HCT116 (cell line): Measurements from ENCODE around the gene SVIP. TPM values are rescaled to one million over a fixed set of nuclear protein-coding genes. Genes with fewer than 3 reads are reported as not detected.

Experiments
- ATAC-seq: fragments of 200-7000 bp; cut with Tn5 transposase; 2 replicates; pipeline ENCODE4 v1.9.1; 2020; ENCODE audit warnings: mild to moderate bottlenecking, moderate library complexity
- BruUV-seq: library from RNA; stranded (reverse); fragments of 400-500 nt; replicated peaks from 2 replicates; lab custom pipeline; 2021; lab: Mats Ljungman, UMichigan
- CTCF ChIA-PET: fragments of 300-600 bp; sonication (Branson Sonifier 250); formaldehyde crosslinking; loops from one replicate; lab custom pipeline; 2021; ENCODE audit warnings: antibody characterized with exemption; lab: Charles Lee
- POLR2A ChIA-PET: fragments of 300-600, 350-600 bp; sonication (Branson Sonifier 250); formaldehyde crosslinking; loops from one replicate; lab custom pipeline; 2021; ENCODE audit warnings: antibody characterized with exemption; lab: Charles Lee
- RAD21 ChIA-PET, 2 experiments: fragments of 300-600 bp; sonication (Branson Sonifier 250); formaldehyde crosslinking; loops; one replicate each; lab custom pipeline; 2023; ENCODE audit warnings: low total read pairs in 2 of 2; ENCODE audit not compliant: uncharacterized antibody in 2 of 2, unreplicated experiment in 2 of 2, low non-redundant PET in 1 of 2; lab: Charles Lee
- DNase-seq: peaks from one replicate; pipeline ENCODE4 v3.0.0-alpha.2; 2010; ENCODE audit warnings: low read depth, low spot score
- H2AFZ ChIP-seq: fragments of 200-600 bp; shearing (Covaris generic), sonication (generic); 2 replicates; pipeline ENCODE4 v1.6.1; 2017; ENCODE audit warnings: low read depth, mixed run types, mixed read lengths, antibody characterized with exemption, low read length; ENCODE audit not compliant: poor library complexity, severe bottlenecking
- H3K27ac ChIP-seq: 2 replicates; pipeline ENCODE4 v1.5.1; 2012; ENCODE audit warnings: low read depth, low read length
- H3K27me3 ChIP-seq: fragments of 200-600 bp; sonication (generic); 2 replicates; pipeline ENCODE4 v1.6.1; 2016; ENCODE audit warnings: mixed run types, low read length, mixed read lengths; ENCODE audit not compliant: insufficient read depth
- H3K36me3 ChIP-seq, 2 experiments: fragments of 200-500 bp in 1 of 2; fragments of 200-600 bp in 1 of 2; sonication (Bioruptor generic) in 1 of 2; sonication (generic) in 1 of 2; 2 replicates each; pipeline versions ENCODE4 v1.5.1 to v1.6.1; 2014 to 2016; ENCODE audit warnings: low read length in 2 of 2, inconsistent platforms in 1 of 2, mixed read lengths in 1 of 2, mixed run types in 1 of 2; ENCODE audit not compliant: insufficient read depth in 2 of 2, control insufficient read depth in 1 of 2
- H3K4me1 ChIP-seq, 2 experiments: fragments of 200-600 bp in 1 of 2; sonication (generic) in 1 of 2; 2 replicates each; pipeline versions ENCODE4 v1.5.1 to v1.6.1; 2012 to 2017; ENCODE audit warnings: low read length in 2 of 2, inconsistent platforms in 1 of 2, mild to moderate bottlenecking in 1 of 2, mixed read lengths in 1 of 2, mixed run types in 1 of 2, moderate library complexity in 1 of 2; ENCODE audit not compliant: insufficient read depth in 2 of 2, control insufficient read depth in 1 of 2
- H3K4me2 ChIP-seq: fragments of 200-600 bp; sonication (generic); 2 replicates; pipeline ENCODE4 v1.6.1; 2017; ENCODE audit warnings: mixed run types, low read length, mixed read lengths
- H3K4me3 ChIP-seq, 2 experiments: fragments of 200-600 bp in 1 of 2; sonication (generic) in 1 of 2; replicated peaks in 1 of 2; 2 replicates each; pipeline ENCODE4 v1.5.1; 2011 to 2016; ENCODE audit warnings: low read length in 2 of 2, control low read depth in 1 of 2, low read depth in 1 of 2, mild to moderate bottlenecking in 1 of 2, mixed read lengths in 1 of 2, mixed run types in 1 of 2
- H3K79me2 ChIP-seq: fragments of 200-600 bp; sonication (generic); 2 replicates; pipeline ENCODE4 v1.6.1; 2017; ENCODE audit warnings: mild to moderate bottlenecking, mixed run types, low read length, moderate library complexity, mixed read lengths; ENCODE audit not compliant: insufficient read depth
- H3K9ac ChIP-seq: fragments of 200-600 bp; sonication (generic); 2 replicates; pipeline ENCODE4 v1.6.1; 2016; ENCODE audit warnings: low read length, mixed read lengths
- H3K9me2 ChIP-seq: fragments of 200-600 bp; sonication (generic), shearing (Covaris generic); 2 replicates; pipeline ENCODE4 v1.6.1; 2017; ENCODE audit warnings: mixed run types, mild to moderate bottlenecking, moderate library complexity; ENCODE audit not compliant: insufficient read depth
- H3K9me3 ChIP-seq, 2 experiments: fragments of 200-500 bp in 1 of 2; fragments of 200-600 bp in 1 of 2; sonication (Bioruptor generic) in 1 of 2; sonication (generic) in 1 of 2; 2 replicates each; pipeline ENCODE4 v1.6.1; 2014 to 2017; ENCODE audit warnings: low read length in 2 of 2, mixed read lengths in 2 of 2, inconsistent platforms in 1 of 2, low read depth in 1 of 2, mild to moderate bottlenecking in 1 of 2, mixed run types in 1 of 2, moderate library complexity in 1 of 2; ENCODE audit not compliant: control insufficient read depth in 1 of 2, insufficient read depth in 1 of 2
- H4K20me1 ChIP-seq: fragments of 200-600 bp; sonication (generic), shearing (Covaris generic); 2 replicates; pipeline ENCODE4 v1.6.1; 2017; ENCODE audit warnings: mixed run types, mild to moderate bottlenecking, moderate library complexity; ENCODE audit not compliant: insufficient read depth
- CBX3 ChIP-seq: IDR thresholded peaks from 2 replicates; pipeline ENCODE4 v1.6.1; 2012; ENCODE audit warnings: low read depth
- EGR1 ChIP-seq: IDR thresholded peaks from 2 replicates; pipeline ENCODE4 v1.6.1; 2012; ENCODE audit warnings: low read depth
- ELF1 ChIP-seq: IDR thresholded peaks from 2 replicates; pipeline ENCODE4 v1.6.1; 2012; ENCODE audit warnings: low read depth, borderline replicate concordance
- EZH2 ChIP-seq: fragments of 200-600 bp; sonication (generic); IDR thresholded peaks from 2 replicates; pipeline ENCODE4 v1.6.1; 2017; ENCODE audit warnings: antibody characterized with exemption, mixed run types
- EZH2phosphoT487 ChIP-seq: fragments of 200-600 bp; IDR thresholded peaks from 2 replicates; pipeline ENCODE4 v1.6.1; 2018; ENCODE audit warnings: antibody characterized with exemption, borderline replicate concordance
- FOSL1 ChIP-seq: IDR thresholded peaks from 2 replicates; pipeline ENCODE4 v1.6.1; 2012; ENCODE audit warnings: low read depth
- JUND ChIP-seq: IDR thresholded peaks from 2 replicates; pipeline ENCODE4 v1.6.1; 2012
- POLR2A ChIP-seq: IDR thresholded peaks from 2 replicates; pipeline ENCODE4 v1.7.0; 2011; ENCODE audit warnings: borderline replicate concordance; ENCODE audit not compliant: insufficient read depth, insufficient read length; ENCODE audit errors: extremely low read depth
- POLR2AphosphoS5 ChIP-seq: IDR thresholded peaks from 2 replicates; pipeline ENCODE4 v1.6.1; 2011; ENCODE audit warnings: mild to moderate bottlenecking, low read depth, low read length, moderate library complexity
- RAD21 ChIP-seq: IDR thresholded peaks from 2 replicates; pipeline ENCODE4 v1.6.1; 2012; ENCODE audit warnings: low read depth, mild to moderate bottlenecking
- SRF ChIP-seq: IDR thresholded peaks from 2 replicates; pipeline ENCODE4 v1.6.1; 2012; ENCODE audit warnings: low read depth
- TCF7L2 ChIP-seq: IDR thresholded peaks from 2 replicates; pipeline ENCODE4 v1.7.0; 2011; ENCODE audit warnings: borderline replicate concordance, inconsistent platforms; ENCODE audit not compliant: insufficient read depth, insufficient read length; ENCODE audit errors: extremely low read depth
- ZFX ChIP-seq: fragments of 450-650 bp; IDR thresholded peaks from 2 replicates; pipeline ENCODE4 v1.6.1; 2017
- ZNF274 ChIP-seq: fragments of 200-500 bp; sonication (Bioruptor generic); IDR thresholded peaks from 2 replicates; pipeline ENCODE4 v1.6.1; 2014; ENCODE audit warnings: mild to moderate bottlenecking, low read depth, low read length, inconsistent platforms
- intact Hi-C: fragments of 100-400 bp; cut with micrococcal nuclease; formaldehyde crosslinking; loops from 2 replicates; pipeline ENCODE4 v1.10.0; 2022
- total RNA-seq: library from RNA; stranded (reverse); gene quantifications from one replicate; pipeline ENCODE4 v1.2.1, GENCODE V29; 2021; ENCODE audit not compliant: unreplicated experiment
- TF ChIP-seq, protein P1 (sequence below): IDR thresholded peaks from 2 replicates; pipeline ENCODE4 v1.6.1; 2012; ENCODE audit warnings: low read depth
- TF ChIP-seq, protein P2 (sequence below): IDR thresholded peaks from 2 replicates; pipeline ENCODE4 v1.6.1; 2011; ENCODE audit warnings: mild to moderate bottlenecking, low read length, moderate library complexity; ENCODE audit not compliant: insufficient replicate concordance; ENCODE audit errors: extremely low read depth
- TF ChIP-seq, protein P3 (sequence below): IDR thresholded peaks from 2 replicates; pipeline ENCODE4 v1.6.1; 2012
- TF ChIP-seq, protein P4 (sequence below): IDR thresholded peaks from 2 replicates; pipeline ENCODE4 v1.6.1; 2012
- TF ChIP-seq, protein P5 (sequence below), 3 experiments: fragments of 200-600 bp in 1 of 3; sonication (generic) in 1 of 3; IDR thresholded peaks in 2 of 3; conservative IDR thresholded peaks in 1 of 3; 2 replicates each; pipeline ENCODE4 v1.5.1; 2012 to 2017; ENCODE audit warnings: low read depth in 2 of 3, low read length in 2 of 3, antibody characterized with exemption in 1 of 3, borderline replicate concordance in 1 of 3, control low read depth in 1 of 3, mild to moderate bottlenecking in 1 of 3, mixed read lengths in 1 of 3, mixed run types in 1 of 3, moderate library complexity in 1 of 3; ENCODE audit not compliant: insufficient read depth in 1 of 3

SVIP gene
- total RNA-seq, 1 experiment from 2014 or later: 18.6 TPM

DNA sequence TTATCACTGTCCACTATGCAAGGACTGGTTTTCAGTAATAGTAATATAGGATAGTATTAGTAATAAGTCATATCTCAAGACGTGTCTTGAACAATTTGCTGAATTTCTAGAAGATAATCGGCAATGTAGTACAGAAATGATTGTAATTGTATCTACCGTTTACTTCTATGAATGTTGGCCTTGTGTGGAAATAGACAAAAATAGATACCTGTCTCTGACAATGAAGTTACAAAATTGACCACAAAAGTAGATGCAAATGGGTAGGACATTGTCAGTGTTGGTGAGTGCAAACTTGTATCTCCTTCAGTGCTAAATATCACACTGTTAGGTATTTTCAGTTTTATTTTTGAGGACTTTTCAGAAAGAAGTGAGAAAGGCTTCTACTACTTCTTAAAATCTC is 43.1 kb downstream of the SVIP start:
- ChIA-PET RAD21 (no interaction called here), CTCF (no interaction called here), POLR2A (no interaction called here)
- Histone ChIP-seq H3K4me3 (no peak overlapping the region), H3K9ac (no peak overlapping the region), H3K27ac (no peak overlapping the region), H3K79me2 (no peaks in the 10 kb centered on the region), H3K9me3 (no peaks in the 10 kb centered on the region), H3K4me2 (no peak overlapping the region), H3K9me2 (no peaks in the 10 kb centered on the region), H3K36me3 (no peaks in the 10 kb centered on the region), H3K27me3 (peaks cover 23% of the 10 kb centered on the region), H2AFZ (no peak overlapping the region), H4K20me1 (no peaks in the 10 kb centered on the region), H3K4me1 (no peaks in the 10 kb centered on the region)
- TF ChIP-seq FOSL1 (no peak), CBX3 (no peak), JUND (no peak), TCF7L2 (no peak), EZH2 (no peak), ZFX (no peak), RAD21 (no peak), SRF (no peak), ZNF274 (no peak), EGR1 (no peak), POLR2AphosphoS5 (no peak), POLR2A (no peak), ELF1 (no peak), EZH2phosphoT487 (no peak)
- TF ChIP-seq, protein P1, sequence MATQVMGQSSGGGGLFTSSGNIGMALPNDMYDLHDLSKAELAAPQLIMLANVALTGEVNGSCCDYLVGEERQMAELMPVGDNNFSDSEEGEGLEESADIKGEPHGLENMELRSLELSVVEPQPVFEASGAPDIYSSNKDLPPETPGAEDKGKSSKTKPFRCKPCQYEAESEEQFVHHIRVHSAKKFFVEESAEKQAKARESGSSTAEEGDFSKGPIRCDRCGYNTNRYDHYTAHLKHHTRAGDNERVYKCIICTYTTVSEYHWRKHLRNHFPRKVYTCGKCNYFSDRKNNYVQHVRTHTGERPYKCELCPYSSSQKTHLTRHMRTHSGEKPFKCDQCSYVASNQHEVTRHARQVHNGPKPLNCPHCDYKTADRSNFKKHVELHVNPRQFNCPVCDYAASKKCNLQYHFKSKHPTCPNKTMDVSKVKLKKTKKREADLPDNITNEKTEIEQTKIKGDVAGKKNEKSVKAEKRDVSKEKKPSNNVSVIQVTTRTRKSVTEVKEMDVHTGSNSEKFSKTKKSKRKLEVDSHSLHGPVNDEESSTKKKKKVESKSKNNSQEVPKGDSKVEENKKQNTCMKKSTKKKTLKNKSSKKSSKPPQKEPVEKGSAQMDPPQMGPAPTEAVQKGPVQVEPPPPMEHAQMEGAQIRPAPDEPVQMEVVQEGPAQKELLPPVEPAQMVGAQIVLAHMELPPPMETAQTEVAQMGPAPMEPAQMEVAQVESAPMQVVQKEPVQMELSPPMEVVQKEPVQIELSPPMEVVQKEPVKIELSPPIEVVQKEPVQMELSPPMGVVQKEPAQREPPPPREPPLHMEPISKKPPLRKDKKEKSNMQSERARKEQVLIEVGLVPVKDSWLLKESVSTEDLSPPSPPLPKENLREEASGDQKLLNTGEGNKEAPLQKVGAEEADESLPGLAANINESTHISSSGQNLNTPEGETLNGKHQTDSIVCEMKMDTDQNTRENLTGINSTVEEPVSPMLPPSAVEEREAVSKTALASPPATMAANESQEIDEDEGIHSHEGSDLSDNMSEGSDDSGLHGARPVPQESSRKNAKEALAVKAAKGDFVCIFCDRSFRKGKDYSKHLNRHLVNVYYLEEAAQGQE: no peak
- TF ChIP-seq, protein P2, sequence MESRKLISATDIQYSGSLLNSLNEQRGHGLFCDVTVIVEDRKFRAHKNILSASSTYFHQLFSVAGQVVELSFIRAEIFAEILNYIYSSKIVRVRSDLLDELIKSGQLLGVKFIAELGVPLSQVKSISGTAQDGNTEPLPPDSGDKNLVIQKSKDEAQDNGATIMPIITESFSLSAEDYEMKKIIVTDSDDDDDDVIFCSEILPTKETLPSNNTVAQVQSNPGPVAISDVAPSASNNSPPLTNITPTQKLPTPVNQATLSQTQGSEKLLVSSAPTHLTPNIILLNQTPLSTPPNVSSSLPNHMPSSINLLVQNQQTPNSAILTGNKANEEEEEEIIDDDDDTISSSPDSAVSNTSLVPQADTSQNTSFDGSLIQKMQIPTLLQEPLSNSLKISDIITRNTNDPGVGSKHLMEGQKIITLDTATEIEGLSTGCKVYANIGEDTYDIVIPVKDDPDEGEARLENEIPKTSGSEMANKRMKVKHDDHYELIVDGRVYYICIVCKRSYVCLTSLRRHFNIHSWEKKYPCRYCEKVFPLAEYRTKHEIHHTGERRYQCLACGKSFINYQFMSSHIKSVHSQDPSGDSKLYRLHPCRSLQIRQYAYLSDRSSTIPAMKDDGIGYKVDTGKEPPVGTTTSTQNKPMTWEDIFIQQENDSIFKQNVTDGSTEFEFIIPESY: no peak
- TF ChIP-seq, protein P3, sequence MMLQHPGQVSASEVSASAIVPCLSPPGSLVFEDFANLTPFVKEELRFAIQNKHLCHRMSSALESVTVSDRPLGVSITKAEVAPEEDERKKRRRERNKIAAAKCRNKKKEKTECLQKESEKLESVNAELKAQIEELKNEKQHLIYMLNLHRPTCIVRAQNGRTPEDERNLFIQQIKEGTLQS: no peak
- TF ChIP-seq, protein P4, sequence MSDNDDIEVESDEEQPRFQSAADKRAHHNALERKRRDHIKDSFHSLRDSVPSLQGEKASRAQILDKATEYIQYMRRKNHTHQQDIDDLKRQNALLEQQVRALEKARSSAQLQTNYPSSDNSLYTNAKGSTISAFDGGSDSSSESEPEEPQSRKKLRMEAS: no peak
- TF ChIP-seq, protein P5, sequence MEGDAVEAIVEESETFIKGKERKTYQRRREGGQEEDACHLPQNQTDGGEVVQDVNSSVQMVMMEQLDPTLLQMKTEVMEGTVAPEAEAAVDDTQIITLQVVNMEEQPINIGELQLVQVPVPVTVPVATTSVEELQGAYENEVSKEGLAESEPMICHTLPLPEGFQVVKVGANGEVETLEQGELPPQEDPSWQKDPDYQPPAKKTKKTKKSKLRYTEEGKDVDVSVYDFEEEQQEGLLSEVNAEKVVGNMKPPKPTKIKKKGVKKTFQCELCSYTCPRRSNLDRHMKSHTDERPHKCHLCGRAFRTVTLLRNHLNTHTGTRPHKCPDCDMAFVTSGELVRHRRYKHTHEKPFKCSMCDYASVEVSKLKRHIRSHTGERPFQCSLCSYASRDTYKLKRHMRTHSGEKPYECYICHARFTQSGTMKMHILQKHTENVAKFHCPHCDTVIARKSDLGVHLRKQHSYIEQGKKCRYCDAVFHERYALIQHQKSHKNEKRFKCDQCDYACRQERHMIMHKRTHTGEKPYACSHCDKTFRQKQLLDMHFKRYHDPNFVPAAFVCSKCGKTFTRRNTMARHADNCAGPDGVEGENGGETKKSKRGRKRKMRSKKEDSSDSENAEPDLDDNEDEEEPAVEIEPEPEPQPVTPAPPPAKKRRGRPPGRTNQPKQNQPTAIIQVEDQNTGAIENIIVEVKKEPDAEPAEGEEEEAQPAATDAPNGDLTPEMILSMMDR (IDR thresholded peaks at IDR 0.05 in 2 of 3, conservative IDR thresholded peaks at IDR 0.05 in 1 of 3; ENCODE audit: borderline replicate concordance in 1 of 3, insufficient read depth in 1 of 3, low read depth in 2 of 3, low read length in 2 of 3): no peak
- no peak for ATAC-seq
- BruUV-seq: no TSS peak
- intact Hi-C loops: no loop called here
- no peak for DNase-seq
